ELF-1 (cell line): ENCODE measurements around the gene DBP.
"Not testable (repeated sequence)": the region's sequence is repeated elsewhere in the genome, so short reads cannot be mapped to it uniquely, and the experiment has no call there.

Source experiments
- DNase-seq: peaks from one replicate; pipeline ENCODE4 v3.0.0-alpha.2; 2016; ENCODE audit warnings: low read depth, low spot score

DBP gene

DNA sequence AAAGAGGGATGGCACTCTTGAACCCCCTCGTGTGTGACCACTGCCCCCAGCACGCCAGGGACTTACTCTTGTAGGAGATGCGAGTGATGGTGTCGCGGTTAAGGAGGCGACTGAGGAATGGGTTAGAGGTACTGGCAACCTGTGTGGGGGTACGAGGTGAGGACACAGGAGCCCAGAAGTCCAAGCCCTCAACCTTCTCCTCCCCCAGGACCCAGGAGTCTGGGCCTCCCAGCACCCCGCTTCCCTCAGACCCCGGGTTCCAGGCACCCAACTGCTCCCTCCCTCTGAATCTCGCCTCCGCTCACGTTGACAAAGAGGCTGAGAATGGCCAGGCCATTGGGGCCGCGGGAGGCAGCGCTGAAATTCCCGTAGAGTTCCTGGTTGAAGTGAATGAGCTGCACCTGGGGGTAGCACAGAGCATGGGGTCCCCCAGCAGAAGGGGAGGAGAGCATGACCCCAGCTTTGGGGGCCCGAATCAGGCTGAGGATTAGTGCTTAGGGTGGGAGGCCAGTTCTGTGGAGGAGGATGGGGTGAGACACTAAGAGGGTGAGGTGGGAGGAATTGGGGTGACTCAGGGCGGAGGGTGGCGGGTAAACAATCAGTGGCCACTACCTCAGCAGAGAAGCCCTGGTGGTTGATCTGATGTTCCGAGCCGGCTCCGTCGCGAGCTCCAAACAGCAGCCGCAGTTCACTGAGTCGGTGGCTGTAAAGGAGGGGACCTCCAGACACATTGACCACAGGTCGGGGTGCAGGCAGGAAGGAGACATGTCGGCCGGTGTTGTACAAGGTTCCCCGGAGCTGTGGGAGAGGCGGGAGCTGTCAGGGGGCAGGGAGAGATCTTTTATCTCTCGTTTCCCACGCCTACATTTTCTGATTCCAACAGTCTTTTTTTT is 2.5 kb upstream of the DBP start:
- DNase-seq: peak; percentile 41

- DNase-seq: peak; percentile 95
Observed at GRCh38 chr19:48638831-48639381, 1.7 kb upstream of the DBP start.

DNA sequence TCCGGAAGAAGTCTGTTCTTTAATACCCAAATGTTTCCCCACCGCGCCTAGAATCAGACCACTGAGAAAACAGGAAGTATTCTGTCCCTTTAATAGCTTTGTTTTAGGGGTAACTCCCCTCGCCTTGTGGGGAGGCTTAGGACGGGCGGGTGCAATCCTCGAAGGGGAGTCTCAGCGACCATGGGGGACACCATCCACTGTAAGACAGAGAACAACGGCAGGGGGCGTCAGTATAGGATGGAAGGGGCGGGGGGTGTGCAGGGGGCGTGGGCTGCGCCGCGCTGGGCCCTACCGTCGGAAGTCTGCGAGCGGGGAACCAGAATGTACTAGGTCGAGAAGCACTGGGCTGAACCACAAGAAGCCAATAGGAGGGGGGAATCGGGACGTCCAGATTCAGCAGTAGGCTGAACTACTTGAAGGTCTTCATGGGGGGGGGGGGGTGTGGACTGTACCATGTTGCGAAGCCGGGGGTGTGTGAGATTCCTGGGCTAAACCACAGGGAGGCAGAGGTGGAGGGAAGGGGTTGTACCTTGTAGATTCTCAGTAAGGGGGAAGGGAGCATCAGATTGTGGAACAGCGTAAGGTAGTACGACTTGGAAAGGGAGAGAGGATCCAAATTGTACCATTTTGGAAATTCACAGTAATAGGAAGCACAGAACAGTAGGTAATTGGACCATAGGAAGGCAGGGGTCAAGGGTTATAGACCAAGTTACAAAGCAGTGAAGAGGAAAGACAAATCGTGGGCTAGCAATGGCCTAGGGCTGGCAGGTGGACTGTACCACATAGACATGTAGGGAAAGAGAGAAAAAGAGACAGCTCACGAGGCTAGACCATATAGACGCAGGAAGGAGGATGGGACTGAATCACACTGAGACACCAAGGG is 1.0 kb upstream of the DBP start:
- peak; percentile 95 for DNase-seq

DNA sequence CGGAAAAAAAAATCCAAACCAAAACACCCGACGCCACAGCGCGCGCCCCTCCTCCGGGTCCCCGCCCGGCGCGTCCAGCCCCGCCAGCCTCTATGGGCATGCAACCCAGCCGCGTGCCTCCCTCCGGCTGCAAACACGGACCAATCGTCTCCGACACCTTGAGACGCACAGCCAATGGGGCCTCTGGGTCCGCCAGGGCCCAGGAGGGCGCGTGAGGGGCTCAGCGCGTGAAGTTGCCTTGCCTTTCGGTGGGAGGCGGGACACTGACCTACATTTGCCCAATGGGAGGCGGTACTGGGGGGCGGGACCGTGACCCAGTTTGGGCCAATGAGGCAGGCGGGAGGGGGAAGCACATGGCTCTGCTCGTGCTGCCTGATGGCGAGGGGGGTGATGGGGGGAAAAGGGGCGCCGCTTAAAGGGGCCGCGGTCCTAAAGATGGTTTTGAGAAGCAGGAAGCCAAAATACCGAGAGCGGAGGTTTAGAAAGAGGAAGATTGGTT is 319 bp upstream of the DBP start:
- DNase-seq: peak; percentile 99

GRCh38 chr19:48635966-48636858 is 967 bp downstream of the DBP start:
- no peak for DNase-seq

DNA sequence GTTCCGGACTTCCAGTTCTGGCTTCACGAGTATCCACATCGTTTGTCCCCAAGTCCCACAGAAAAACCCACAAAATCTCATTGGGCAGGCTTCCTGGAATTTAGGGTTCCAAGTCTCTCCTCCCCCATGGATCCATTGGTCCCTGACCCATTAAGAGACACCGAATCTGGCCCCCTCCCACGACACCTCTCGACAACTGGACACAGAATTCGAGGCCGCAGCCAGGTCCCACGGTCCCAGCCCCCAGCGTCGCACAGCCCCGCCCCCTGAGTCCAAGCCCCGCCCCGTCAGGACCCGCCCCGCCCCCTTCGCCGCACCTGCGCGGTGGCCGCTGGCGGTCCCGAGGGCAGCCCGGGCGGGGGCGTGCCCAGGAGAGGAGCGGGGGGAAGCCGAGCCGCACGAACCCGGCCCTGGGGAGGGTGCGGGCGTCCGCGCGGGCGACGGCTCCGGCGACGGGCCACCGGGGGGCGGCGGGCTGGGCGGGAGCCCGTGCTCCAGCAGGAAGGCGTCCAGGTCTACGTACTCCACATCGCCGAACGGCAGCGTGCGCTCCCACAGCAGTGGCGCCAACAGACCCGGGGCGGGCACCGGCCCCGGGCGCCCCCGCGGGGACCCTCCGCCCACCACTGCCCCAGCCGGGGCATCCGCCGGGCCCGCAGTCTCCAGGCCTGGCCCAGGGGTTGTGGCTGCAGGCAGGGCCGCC is 1.8 kb downstream of the DBP start:
- DNase-seq: no peak

DNA sequence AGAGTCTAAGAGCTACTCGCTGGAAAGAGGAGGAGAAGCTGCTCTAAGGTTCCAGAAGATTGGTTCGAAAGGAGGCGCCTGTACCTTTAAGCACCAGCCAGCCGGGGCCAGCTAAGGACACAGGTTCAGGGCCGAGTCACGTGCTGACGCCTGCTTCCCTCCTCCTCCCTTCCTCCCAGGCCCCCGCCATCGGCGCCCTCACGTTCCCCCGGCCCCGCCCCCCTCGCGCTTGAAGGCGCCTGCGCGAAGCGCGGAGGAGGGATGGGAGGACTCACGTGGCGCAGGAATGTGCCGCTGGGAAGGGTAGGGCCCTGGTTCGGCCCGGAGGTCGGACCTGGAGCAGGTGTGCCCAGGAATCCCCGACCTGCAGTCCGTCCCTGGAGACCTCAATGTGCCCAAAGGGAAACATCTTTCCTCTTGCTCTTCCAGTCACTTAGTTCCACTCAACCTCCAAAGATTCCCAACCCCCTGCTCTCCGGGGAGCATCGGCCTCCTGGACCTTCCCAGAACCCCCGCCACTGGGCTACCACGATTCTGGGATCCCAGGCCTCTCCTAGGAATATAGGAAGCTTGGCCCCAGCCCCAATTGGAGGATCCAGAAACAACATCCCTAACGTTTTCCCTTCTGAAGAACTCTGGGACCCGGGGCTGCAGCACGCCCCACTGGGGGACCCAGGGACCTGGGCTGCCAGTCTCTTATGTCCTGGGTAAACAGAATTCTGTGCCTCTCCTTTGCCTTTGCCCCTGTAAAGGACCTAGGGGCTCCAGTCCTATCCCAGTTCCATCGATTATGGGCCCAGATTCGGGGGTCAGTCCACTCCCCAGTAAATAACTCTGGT is 2.5 kb downstream of the DBP start:
- peak; percentile 97 for DNase-seq

DNA sequence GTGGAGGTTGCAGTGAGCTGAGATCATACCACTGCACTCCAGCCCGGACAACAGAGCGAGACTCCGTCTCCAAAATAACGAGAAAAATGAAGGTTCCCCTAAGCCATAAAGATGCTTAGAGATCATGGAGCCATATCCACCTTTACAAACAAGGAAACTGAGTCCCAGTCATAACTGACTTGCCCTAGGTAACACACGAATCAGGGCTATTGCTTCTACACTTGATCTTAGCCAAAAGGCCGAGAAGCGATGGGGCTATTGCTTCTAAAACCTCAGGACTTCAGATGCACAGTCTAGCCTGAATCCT is 3.2 kb downstream of the DBP start:
- DNase-seq: no peak

GRCh38 chr19:48633148-48634035 is 3.8 kb downstream of the DBP start:
- peak; percentile 73 for DNase-seq

GRCh38 chr19:48632692-48633147 is 4.5 kb downstream of the DBP start:
- DNase-seq: peak; percentile 39

GRCh38 chr19:48632286-48632685 is 4.9 kb downstream of the DBP start:
- not testable (repeated sequence) for DNase-seq

DNA sequence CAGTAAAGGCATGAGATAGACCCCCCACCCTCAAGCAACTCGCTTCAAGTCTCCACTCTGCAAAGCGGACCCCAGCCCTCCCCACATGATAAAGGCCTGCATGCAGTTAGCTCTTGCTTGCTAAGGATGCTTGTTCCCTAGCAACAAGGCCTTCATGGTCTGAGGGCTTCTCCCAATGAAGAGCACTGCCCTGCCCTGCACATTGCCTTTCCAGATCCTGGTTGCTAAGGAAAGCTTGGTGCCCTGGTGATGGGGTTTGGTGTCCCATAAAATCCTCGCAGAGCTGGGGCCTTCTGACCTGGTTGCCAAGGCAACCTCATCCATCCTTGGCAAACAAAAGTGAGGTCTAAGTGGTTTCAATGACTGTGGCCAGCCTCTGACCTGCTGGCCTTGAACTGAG is 6.0 kb downstream of the DBP start:
- DNase-seq: no peak

- peak; percentile 88 for DNase-seq
Observed at GRCh38 chr19:48630296-48631063, 6.7 kb downstream of the DBP start.

DNA sequence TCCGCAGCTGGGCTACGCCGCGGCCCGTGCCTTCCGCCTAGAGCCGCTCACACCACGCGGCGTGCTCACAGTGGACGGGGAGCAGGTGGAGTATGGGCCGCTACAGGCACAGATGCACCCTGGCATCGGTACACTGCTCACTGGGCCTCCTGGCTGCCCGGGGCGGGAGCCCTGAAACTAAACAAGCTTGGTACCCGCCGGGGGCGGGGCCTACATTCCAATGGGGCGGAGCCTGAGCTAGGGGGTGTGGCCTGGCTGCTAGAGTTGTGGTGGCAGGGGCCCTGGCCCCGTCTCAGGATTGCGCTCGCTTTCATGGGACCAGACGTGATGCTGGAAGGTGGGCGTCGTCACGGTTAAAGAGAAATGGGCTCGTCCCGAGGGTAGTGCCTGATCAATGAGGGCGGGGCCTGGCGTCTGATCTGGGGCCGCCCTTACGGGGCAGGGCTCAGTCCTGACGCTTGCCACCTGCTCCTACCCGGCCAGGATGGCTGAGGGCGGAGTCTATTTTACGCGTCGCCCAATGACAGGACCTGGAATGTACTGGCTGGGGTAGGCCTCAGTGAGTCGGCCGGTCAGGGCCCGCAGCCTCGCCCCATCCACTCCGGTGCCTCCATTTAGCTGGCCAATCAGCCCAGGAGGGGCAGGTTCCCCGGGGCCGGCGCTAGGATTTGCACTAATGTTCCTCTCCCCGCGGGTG is 7.4 kb downstream of the DBP start:
- peak; percentile 98 for DNase-seq

DNA sequence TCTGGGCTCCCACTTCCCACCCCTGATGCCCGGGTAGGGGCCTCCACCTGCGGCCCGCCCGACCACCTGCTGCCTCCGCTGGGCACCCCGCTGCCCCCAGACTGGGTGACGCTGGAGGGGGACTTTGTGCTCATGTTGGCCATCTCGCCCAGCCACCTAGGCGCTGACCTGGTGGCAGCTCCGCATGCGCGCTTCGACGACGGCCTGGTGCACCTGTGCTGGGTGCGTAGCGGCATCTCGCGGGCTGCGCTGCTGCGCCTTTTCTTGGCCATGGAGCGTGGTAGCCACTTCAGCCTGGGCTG is 7.9 kb downstream of the DBP start:
- no peak for DNase-seq

- no peak for DNase-seq
Observed at GRCh38 chr19:48628486-48629296, 8.5 kb downstream of the DBP start.
